ENCODE data around the gene PMM1. TPM values are rescaled to one million over a fixed set of nuclear protein-coding genes. Genes with fewer than 3 reads are reported as not detected.
"Not testable (repeated sequence)": the region's sequence is repeated elsewhere in the genome, so short reads cannot be mapped to it uniquely, and the experiment has no call there.

Gene PMM1
- polyA plus RNA-seq, 10 donors: 19.5 to 28.8 (median 23.6) TPM

DNA sequence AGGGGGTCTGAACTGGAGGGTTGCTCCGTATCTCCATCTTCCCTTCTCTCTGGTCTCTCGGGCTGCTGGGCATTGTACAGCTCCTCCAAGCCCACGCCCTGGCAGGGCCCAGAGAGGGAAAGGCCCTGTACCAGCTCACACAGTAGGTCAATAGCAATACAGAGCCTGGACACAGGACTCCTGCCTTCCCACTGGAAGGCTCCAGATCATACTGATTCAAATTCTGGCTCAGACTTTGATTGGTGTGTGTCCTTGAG lies 22.2 kb downstream of the PMM1 start:
- DNase-seq: no peak

DNA sequence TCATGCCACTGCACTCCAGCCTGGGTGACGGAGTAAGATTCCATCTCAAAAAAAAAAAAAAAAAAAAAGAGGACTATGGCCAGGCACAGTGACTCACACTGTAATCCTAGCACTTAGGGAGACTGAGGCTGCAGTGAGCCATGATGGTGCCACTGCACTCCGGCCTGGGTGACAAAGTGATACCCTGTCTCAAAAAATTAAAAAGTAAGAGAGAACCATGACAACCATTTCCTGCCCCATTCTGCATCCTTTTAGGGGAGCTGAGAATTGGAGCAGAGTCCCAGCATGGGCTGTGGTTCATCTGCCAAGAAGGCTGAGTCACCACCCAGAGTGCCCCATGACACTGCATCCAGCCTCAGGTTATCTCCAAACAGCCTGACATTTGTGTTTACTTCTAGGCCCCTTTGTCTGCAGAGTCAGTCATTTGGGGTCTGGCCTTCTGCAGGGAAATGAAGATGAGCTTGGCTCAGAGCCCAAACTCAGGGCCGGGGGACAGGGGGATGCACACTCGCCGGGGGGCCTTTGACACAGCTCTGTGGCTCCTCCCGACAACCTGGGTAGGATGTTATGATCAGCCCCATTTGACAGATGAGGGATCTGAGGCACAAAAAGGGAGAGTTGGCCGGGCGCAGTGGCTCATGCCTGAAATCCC lies 24.1 kb downstream of the PMM1 start:
- DNase-seq: peak in 1 of 3 donors; percentile 62

GRCh38 chr22:41564563-41564962 lies 25.1 kb downstream of the PMM1 start:
- no peak for DNase-seq

- DNase-seq: peak in 1 of 3 donors; percentile 74
These were observed 26.5 kb downstream of the PMM1 start for GRCh38 chr22:41563051-41563711.

DNA sequence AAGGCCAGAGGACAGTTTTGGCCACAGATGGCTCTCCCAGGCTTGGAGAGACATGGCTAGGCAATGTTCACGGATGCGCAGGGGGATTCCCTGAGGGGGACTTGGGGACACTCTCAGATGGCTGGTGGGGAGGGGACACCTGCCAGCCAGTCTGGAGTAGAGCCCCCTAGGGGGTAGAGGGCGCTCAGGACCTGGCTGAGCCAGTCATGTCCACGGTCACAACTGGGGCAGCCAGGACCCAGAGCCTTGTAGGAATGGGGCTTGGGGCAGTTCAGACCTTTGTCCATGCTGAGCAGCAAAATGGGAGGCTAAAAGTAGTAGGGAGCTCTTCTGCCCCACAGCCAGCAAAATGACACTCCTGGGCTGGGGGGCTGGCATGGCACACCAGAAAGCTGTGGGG lies 27.2 kb downstream of the PMM1 start:
- DNase-seq: no peak

GRCh38 chr22:41561788-41562187 lies 27.9 kb downstream of the PMM1 start:
- no peak for DNase-seq

DNA sequence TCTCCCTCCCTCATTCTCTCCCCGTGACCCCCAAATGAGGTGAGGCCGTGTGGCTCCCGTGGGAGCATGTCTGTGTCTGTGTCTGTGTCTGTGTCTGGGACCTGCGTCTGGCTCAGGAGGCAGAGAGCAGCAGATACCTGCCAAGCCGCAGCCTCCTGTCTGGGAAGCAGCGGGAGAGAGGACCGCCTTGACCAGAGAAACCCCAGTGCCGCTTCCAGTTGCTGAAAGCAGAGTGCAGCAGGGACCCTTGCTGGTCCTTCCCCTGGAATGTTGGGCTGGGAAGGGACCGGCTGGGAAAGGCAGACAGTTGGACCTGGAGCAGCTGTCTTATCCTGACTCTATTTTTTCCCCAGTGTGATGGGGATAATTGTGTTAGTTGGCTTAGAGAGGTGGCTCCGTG lies 28.3 kb downstream of the PMM1 start:
- DNase-seq: peak in 1 of 3 donors; percentile 53

- no peak for DNase-seq
These were observed 29.6 kb downstream of the PMM1 start for GRCh38 chr22:41560095-41560471.

- not testable (repeated sequence) for DNase-seq
These were observed 31.4 kb downstream of the PMM1 start for GRCh38 chr22:41558241-41558630.

DNA sequence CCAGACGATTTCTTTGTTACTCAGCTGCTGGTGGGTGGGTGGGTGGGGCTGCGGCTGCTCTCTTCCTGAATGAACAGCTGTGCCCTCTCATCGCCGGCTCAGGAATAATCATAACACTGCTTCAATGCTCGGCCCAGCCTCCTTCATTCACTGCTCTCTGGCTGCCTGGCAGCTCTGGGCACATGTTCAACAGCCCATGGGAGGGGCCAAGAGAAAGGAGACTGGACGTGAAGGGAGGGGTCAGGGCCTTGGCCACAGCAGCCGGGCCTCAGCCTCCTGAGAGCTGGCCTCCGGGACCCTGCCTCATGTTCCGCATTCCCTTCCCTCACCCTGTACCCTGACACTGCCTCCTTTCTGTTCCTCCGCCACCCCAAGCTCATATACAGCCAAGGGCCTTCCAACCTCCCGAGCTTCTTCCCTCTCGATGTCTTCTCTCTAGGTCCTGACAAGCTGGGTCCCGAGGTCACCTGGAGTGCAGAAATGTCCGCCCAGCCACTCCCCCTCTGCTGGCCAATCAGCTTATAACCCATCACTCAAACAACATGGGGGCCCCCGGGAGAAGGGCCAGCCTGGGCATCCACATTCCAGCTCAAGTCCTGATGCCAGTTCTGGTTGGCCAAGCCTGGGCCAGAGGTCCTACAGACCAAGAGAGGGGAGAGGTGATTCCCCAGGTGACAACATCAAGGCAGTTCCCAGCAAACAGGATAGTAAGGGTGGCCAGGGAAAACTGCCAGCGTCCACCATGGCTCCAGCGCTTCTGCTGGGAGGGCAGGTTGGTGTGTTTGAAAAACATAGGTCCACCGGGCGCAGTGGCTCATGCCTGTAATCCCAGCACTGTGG lies 32.0 kb downstream of the PMM1 start:
- peak; percentile 63 to 80 (median 67) for DNase-seq

GRCh38 chr22:41556561-41556960 lies 33.1 kb downstream of the PMM1 start:
- DNase-seq: no peak

DNA sequence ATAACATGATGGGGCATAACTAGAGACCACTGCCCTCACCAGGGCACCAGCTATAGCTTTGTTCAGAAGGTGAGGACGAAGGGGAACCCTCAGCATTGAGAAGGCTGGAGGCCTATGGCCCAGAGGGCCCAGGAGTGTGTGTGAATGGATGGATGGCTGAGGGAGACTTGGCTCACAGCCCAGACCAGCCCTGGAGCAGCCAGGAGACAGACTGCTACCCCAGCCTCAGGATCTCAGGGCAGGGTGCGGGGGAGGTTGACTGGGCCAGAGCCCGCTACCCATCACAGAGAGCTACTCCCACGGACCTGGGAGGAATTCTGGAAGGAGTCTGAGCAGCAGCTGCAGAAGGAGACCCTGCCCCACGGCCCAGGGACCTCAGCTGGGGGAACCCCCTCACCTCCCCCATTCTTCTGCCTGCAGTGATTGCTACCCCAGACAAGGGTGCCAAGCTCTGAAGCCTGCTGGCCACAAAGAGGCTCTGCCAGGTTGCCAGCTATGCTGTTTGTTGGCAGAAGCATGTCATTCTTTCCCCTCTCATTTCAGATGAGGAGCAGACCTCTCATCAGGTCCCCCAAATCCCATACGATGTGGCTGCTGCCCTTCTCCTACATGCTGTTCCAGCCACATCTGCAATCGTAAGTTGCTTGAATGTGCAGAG lies 34.2 kb downstream of the PMM1 start:
- no peak for DNase-seq

DNA sequence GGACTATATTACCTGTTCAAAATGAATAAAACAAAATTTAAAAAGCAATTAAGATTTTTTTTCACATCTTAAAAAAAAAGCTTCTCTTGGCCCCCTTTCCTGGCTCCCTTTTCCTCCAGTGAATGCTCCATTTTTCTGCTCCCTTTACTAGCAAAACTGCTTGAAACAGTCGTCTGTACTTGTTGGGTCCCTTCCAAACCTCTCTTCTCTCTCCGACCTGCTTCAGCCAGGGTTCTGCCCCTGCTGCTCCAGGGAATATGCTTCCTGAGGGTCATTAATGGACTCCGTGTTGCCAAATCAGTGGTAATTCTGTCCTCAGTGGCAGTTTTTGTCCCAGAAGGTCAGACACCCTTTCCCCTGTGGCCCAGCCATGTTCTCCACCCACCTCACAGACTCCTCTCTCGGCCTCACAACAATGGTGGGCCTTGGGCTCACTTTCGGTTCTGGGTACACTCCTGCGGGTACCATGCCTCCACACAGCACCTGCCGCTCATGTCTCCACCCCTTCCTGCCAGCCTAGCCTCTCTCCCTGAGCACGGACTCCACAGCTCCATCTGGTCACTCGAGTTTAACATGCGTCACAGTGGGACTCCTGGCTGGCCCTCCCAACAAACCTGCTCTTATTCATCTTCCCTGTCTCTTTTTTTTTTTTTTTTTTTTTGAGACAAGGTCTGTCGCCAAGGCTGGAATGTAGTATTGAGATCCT lies 37.6 kb downstream of the PMM1 start:
- no peak for DNase-seq

GRCh38 chr22:41550952-41551491 lies 38.6 kb downstream of the PMM1 start:
- no peak for DNase-seq

- no peak for DNase-seq
These were observed 40.8 kb downstream of the PMM1 start for GRCh38 chr22:41548830-41549211.

GRCh38 chr22:41544671-41545476 lies 44.8 kb downstream of the PMM1 start:
- DNase-seq: no peak

DNA sequence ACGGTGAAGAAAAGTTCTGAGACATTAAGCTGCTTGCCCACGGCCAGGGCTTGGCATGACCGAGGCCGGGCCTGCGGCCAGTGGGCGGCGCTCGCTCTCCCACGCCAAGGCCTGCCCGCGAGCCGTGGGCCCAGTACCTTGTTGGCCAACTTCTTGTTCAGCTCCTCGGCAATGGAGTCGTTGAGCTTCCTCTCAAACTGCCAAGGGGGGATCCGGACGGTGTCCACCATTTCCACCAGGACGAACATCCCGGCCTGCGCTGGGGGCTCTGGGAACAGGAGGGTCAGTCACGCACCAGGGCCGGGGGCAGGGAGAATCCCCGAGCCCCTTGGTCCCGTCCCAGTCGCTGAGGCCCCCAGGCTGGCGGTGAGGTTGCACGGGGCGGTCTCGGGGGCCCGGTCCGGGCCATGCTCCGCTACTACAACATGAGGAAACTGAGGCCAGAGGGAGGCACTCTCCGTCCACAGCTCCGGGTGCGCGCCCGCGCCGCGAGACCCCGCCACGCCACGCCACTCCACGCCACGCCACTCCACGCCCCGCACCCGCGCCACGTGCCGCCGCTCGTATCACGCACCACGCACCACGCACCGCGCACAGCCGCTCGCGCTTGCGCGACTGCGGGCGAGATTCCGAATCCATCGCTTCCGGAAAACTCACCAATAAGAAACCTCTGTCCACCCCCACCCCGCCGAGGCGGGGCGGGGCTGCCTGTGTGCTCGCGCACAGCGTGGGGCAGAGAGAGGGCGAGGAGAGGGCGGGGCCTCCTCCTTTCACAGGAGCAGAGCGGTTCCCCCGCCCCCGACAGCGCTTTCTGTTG lies 45.6 kb downstream of the PMM1 start, which contains the start of gene POLR3H:
POLR3H (minus strand) TSS at position 617 of the 817 bp plus-strand sequence; CDS start at position 248, 369 bp downstream.
- peak; percentile 98 to 100 (median 99) for DNase-seq

DNA sequence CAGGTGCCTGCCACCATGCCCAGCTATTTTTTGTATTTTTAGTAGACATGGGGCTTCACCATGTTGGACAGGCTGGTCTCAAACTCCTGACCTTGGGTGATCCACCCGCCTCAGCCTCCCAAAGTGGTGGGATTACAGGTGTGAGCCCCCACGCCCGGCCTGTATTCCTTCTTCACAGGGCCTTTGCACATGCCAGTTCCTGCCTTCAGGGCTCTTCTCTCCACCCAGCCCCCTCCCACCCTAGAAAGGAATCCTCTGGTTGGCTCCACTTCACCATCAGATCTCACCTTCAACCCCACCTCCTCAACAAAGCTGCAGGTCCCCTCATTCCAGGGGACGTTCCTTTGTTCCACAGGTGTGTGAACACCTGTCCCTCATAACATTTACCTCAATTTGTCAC lies 47.4 kb downstream of the PMM1 start:
- no peak for DNase-seq

DNA sequence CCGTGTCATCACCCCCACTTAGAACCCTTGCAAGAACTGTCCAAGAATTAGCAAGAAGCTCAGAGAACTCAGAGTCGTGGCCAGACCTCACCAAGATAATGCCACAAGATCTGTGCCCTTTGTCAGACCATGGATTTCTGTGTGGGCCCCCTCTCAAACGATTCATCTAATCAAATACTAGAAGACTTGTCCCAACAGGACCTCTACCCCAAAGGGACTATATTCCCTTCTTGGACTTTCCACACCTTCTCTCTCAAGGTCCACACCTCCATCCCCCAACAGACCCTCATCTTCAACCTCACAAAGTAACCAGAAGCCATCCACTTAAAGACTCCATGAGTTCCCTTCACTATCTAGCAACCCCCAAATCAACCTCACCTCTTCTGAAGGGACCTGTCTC lies 48.2 kb downstream of the PMM1 start:
- DNase-seq: no peak

GRCh38 chr22:41540365-41540764 lies 49.3 kb downstream of the PMM1 start:
- no peak for DNase-seq

Measured in muscle of back (tissue), 11 donors.